ENCODE measurements around the gene ARHGAP18. TPM values are rescaled to one million over a fixed set of nuclear protein-coding genes. Genes with fewer than 3 reads are reported as not detected.

ARHGAP18 gene
- total RNA-seq, 6 experiments from 2014 or later: 2.2 to 8.0 (median 2.9) TPM

DNA sequence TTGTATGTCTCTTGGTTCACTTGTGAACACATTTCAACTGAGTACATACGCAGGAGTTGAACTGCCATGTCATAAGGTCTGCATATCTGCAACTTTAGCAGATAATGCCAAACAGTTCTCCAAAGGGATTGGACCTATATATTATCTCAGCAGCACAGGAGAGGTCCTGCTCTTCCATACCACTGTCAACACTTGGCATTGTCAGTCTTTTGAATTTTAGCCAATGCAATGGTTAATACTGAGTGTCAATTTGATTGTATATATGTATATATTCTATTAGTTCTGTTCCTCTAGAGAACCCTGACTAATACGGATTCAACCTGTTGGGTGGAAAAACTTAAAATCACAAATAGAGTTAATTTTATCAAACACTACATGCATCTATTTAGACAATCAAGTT, 26.1 kb upstream of the ARHGAP18 start:
- H3K27ac ChIP-seq: no peak overlapping the region
- 52% methylated on average over 2 of the region's 2 CpGs for WGBS (ENCODE audit: insufficient coverage, low coverage, low lambda C conversion rate, missing lambda C conversion rate)
- no peaks in the 10 kb centered on the region for H3K4me1 ChIP-seq

DNA sequence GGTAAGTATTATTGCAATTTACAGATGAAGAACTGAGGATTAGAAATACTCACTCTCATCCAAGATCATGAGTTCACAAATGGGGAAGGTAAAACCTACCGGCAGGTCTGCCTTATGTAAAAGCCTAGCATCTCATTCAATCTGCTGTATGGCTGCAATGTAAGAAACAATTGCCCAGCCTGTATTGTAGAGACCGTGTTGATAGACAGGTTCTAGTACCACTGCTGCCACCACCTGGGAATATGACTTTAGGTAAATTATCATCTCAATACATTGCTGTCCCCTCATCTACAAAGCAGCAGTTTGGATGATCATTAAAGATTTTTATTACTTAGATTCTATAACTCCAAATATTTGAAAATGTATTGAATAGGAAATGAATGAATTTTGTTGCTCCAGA, 23.3 kb upstream of the ARHGAP18 start:
- ATAC-seq: peak in 3 of 4 donors; percentile 33 to 52 (median 33)
- H3K27ac ChIP-seq: no peak overlapping the region
- 60% methylated on average over 2 of the region's 2 CpGs for WGBS (ENCODE audit: insufficient coverage, low coverage, low lambda C conversion rate, missing lambda C conversion rate)
- intact Hi-C loops (cut with DNase I): no loop called here
- no peaks in the 10 kb centered on the region for H3K4me1 ChIP-seq
- no peaks in the 10 kb centered on the region for H3K36me3 ChIP-seq
- TF ChIP-seq, protein P1, sequence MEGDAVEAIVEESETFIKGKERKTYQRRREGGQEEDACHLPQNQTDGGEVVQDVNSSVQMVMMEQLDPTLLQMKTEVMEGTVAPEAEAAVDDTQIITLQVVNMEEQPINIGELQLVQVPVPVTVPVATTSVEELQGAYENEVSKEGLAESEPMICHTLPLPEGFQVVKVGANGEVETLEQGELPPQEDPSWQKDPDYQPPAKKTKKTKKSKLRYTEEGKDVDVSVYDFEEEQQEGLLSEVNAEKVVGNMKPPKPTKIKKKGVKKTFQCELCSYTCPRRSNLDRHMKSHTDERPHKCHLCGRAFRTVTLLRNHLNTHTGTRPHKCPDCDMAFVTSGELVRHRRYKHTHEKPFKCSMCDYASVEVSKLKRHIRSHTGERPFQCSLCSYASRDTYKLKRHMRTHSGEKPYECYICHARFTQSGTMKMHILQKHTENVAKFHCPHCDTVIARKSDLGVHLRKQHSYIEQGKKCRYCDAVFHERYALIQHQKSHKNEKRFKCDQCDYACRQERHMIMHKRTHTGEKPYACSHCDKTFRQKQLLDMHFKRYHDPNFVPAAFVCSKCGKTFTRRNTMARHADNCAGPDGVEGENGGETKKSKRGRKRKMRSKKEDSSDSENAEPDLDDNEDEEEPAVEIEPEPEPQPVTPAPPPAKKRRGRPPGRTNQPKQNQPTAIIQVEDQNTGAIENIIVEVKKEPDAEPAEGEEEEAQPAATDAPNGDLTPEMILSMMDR (IDR thresholded peaks at IDR 0.05): no peak
- no peak for TF ChIP-seq POLR2A (IDR thresholded peaks at IDR 0.05)
- no peak for DNase-seq
- H3K27me3 ChIP-seq: no peaks in the 10 kb centered on the region
- H3K4me3 ChIP-seq: no peak overlapping the region
- H3K9me3 ChIP-seq: no peaks in the 10 kb centered on the region

More for the DNA sequence above, 26.1 kb upstream of the ARHGAP18 start:
- no peaks in the 10 kb centered on the region for H3K36me3 ChIP-seq
- intact Hi-C loops (cut with DNase I): no loop called here
- H3K27me3 ChIP-seq: no peaks in the 10 kb centered on the region
- ATAC-seq (no peak), DNase-seq (no peak)
- TF ChIP-seq POLR2A (IDR thresholded peaks at IDR 0.05): no peak
- TF ChIP-seq, protein P1 (IDR thresholded peaks at IDR 0.05): no peak
- no peak overlapping the region for H3K4me3 ChIP-seq
- no peaks in the 10 kb centered on the region for H3K9me3 ChIP-seq

DNA sequence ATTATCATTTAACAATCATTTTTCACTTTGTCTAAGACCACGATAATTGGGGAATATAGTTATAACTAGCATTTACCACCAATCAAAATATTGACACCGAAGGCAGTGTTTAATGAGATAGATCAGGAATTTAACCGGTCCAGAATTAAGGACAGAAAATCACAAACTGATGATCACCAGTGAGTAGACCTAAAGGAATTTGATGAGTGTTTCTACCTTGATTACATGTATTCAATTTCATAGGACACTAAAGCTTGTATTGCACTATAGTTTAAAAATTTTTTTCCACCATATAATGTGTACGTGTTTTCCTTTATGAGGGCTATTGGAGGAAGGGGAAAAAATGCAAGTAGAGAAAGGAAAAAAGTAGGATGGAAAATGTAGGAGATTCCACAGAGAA, 22.6 kb upstream of the ARHGAP18 start:
- TF ChIP-seq POLR2A (IDR thresholded peaks at IDR 0.05): no peak
- TF ChIP-seq, protein P1 (IDR thresholded peaks at IDR 0.05): no peak
- Histone ChIP-seq H3K36me3 (no peaks in the 10 kb centered on the region), H3K9me3 (no peaks in the 10 kb centered on the region), H3K4me3 (no peak overlapping the region), H3K27ac (no peak overlapping the region), H3K27me3 (no peaks in the 10 kb centered on the region), H3K4me1 (no peaks in the 10 kb centered on the region)
- no peak for DNase-seq
- no peak for ATAC-seq
- intact Hi-C loops (cut with DNase I): no loop called here
- WGBS (ENCODE audit: insufficient coverage, low coverage, low lambda C conversion rate, missing lambda C conversion rate): 85% methylated on average over 4 of the region's 4 CpGs

DNA sequence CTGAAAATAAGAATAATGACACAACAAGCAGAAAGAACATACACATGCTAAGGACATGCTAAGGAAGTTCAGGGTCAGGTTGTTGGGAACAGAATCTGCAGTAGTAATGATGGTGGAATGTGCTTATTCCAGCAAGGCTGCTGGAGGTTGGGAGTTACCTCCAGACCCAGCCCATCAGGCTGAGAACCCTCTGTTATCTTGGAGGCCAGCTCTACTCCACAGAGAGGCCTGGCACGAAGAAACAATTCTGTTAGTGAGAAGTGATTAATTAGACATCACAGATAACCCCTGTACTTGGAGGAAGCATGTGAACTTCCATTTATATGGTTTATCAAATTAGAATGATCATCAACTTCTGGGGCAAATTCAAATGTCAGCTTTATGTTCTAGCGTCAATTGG, 22.1 kb upstream of the ARHGAP18 start:
- ATAC-seq (no peak), DNase-seq (no peak)
- Histone ChIP-seq H3K27ac (no peak overlapping the region), H3K4me3 (no peak overlapping the region), H3K4me1 (no peaks in the 10 kb centered on the region), H3K27me3 (no peaks in the 10 kb centered on the region), H3K9me3 (no peaks in the 10 kb centered on the region), H3K36me3 (no peaks in the 10 kb centered on the region)
- WGBS (ENCODE audit: insufficient coverage, low coverage, low lambda C conversion rate, missing lambda C conversion rate): 63% methylated on average over 2 of the region's 2 CpGs
- TF ChIP-seq, protein P1 (IDR thresholded peaks at IDR 0.05): no peak
- TF ChIP-seq POLR2A (IDR thresholded peaks at IDR 0.05): no peak
- intact Hi-C loops (cut with DNase I): no loop called here

DNA sequence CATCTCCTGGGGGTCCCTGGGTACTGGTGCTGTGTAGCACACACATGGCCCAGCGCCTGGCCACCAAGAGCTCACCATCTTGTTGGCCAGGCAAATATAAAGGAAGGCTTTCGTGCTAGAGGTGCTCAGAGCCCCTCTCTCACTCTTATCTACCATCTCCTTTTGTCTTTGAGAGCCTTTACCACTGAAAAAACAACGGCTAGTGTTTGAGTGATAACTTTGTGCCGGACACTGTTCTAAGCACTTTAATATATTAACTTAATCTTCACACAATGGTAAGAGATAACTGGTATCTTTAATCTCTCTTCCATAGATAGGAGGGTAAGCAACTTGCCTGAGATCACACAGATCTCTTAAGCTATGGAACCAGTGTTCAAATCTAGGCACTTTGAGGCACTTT, 21.5 kb upstream of the ARHGAP18 start:
- Histone ChIP-seq H3K4me1 (no peaks in the 10 kb centered on the region), H3K27me3 (no peaks in the 10 kb centered on the region), H3K4me3 (no peak overlapping the region), H3K27ac (no peak overlapping the region), H3K36me3 (no peaks in the 10 kb centered on the region), H3K9me3 (no peaks in the 10 kb centered on the region)
- no peak for ATAC-seq
- intact Hi-C loops (cut with DNase I): no loop called here
- TF ChIP-seq POLR2A (IDR thresholded peaks at IDR 0.05): no peak
- TF ChIP-seq, protein P1 (IDR thresholded peaks at IDR 0.05): no peak
- WGBS (ENCODE audit: insufficient coverage, low coverage, low lambda C conversion rate, missing lambda C conversion rate): 60% methylated on average over 4 of the region's 4 CpGs
- no peak for DNase-seq
